ENCODE results near the gene ATP5IF1. TPM values are rescaled to one million over a fixed set of nuclear protein-coding genes. Genes with fewer than 3 reads are reported as not detected.

The ATP5IF1 gene
- total RNA-seq, 2 experiments from 2014 or later: 175 to 182 TPM

DNA sequence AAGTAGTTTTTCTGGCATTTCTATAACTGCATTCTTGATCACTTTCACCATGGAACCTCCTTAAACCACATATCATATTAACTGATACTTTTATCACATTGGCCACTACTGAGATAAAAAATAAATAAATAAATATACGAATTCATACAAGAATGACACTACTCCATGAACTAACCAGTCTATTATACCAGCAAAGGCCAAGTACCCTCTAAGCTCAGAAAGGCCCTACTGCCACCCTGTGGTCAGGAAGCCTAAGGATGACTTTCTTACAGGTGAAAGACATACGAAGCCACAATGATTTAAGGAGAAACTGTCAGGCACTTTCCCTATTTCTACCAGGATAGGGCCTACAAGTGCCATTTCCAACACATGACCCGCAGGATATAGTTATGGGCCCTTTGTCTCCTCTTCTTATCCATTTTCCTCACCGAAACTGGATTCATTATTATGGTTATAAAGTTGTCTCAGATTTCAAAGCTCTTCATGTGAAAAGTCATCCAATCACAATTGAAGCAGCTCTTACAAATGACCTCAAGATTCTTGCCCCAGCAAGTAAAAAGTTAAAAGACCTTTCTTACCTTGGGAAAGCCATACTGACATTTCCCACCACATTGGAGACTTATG lies 27.0 kb upstream of the ATP5IF1 start:
- H3K36me3 Mint-ChIP-seq: peaks cover 42% of the 10 kb centered on the region
- H3K4me3 Mint-ChIP-seq: no peak overlapping the region
- ATAC-seq: peak; percentile 93
- H3K27ac Mint-ChIP-seq: no peak overlapping the region
- DNase-seq: peak; percentile 84
- no peaks in the 10 kb centered on the region for H3K9me3 Mint-ChIP-seq (ENCODE audit: low read depth)
- peaks cover 8% of the 10 kb centered on the region for H3K4me1 Mint-ChIP-seq
- CTCF ChIA-PET: interaction anchor here (0.8 to 11.1 kb wide), 30 partner anchors 9 to 528 kb away, joined by 3 to 206 read pairs (median 4); partner anchors contain the start of genes ATP5IF1, EYA3, MED18 and XKR8
- H3K27me3 Mint-ChIP-seq: no peaks in the 10 kb centered on the region

GRCh38 chr1:28209700-28210099 lies 26.2 kb upstream of the ATP5IF1 start:
- Mint-ChIP-seq H3K4me1 (peaks cover 7% of the 10 kb centered on the region), H3K9me3 (ENCODE audit: low read depth) (no peaks in the 10 kb centered on the region), H3K27me3 (no peaks in the 10 kb centered on the region), H3K36me3 (peaks cover 35% of the 10 kb centered on the region), H3K27ac (no peak overlapping the region), H3K4me3 (no peak overlapping the region)
- DNase-seq: no peak
- CTCF ChIA-PET: interaction anchor here (0.7 to 11.1 kb wide), 23 partner anchors 11 to 527 kb away, joined by 3 to 206 read pairs (median 4); partner anchors contain the start of genes ATP5IF1, EYA3, MED18 and XKR8
- ATAC-seq: no peak

GRCh38 chr1:28213315-28213714 lies 22.6 kb upstream of the ATP5IF1 start:
- Mint-ChIP-seq H3K27me3 (no peaks in the 10 kb centered on the region), H3K4me3 (no peak overlapping the region), H3K36me3 (peaks cover 24% of the 10 kb centered on the region), H3K9me3 (ENCODE audit: low read depth) (no peaks in the 10 kb centered on the region), H3K4me1 (peaks cover 7% of the 10 kb centered on the region), H3K27ac (no peak overlapping the region)
- ATAC-seq (no peak), DNase-seq (no peak)
- CTCF ChIA-PET: interaction anchor here (0.6 to 11.1 kb wide), 3 partner anchors 14 to 121 kb away, joined by 3 to 206 read pairs (median 4); partner anchors contain the start of gene EYA3

GRCh38 chr1:28229089-28229488 lies 6.8 kb upstream of the ATP5IF1 start:
- no peak overlapping the region for H3K4me3 Mint-ChIP-seq
- CTCF ChIA-PET: no interaction called here

GRCh38 chr1:28229996-28230395 lies 5.9 kb upstream of the ATP5IF1 start:
- H3K27me3 Mint-ChIP-seq: no peaks in the 10 kb centered on the region
- no peaks in the 10 kb centered on the region for H3K9me3 Mint-ChIP-seq (ENCODE audit: low read depth)
- no peak overlapping the region for H3K4me3 Mint-ChIP-seq
- CTCF ChIA-PET: no interaction called here
- peaks cover 32% of the 10 kb centered on the region for H3K4me1 Mint-ChIP-seq
- ATAC-seq (no peak), DNase-seq (no peak)
- peaks cover 29% of the 10 kb centered on the region for H3K36me3 Mint-ChIP-seq
- H3K27ac Mint-ChIP-seq: no peak overlapping the region

More at GRCh38 chr1:28229089-28229488, 6.8 kb upstream of the ATP5IF1 start:
- DNase-seq (no peak), ATAC-seq (no peak)
- H3K4me1 Mint-ChIP-seq: peaks cover 29% of the 10 kb centered on the region
- H3K27me3 Mint-ChIP-seq: no peaks in the 10 kb centered on the region
- no peaks in the 10 kb centered on the region for H3K9me3 Mint-ChIP-seq (ENCODE audit: low read depth)
- no peak overlapping the region for H3K27ac Mint-ChIP-seq
- H3K36me3 Mint-ChIP-seq: peaks cover 33% of the 10 kb centered on the region

DNA sequence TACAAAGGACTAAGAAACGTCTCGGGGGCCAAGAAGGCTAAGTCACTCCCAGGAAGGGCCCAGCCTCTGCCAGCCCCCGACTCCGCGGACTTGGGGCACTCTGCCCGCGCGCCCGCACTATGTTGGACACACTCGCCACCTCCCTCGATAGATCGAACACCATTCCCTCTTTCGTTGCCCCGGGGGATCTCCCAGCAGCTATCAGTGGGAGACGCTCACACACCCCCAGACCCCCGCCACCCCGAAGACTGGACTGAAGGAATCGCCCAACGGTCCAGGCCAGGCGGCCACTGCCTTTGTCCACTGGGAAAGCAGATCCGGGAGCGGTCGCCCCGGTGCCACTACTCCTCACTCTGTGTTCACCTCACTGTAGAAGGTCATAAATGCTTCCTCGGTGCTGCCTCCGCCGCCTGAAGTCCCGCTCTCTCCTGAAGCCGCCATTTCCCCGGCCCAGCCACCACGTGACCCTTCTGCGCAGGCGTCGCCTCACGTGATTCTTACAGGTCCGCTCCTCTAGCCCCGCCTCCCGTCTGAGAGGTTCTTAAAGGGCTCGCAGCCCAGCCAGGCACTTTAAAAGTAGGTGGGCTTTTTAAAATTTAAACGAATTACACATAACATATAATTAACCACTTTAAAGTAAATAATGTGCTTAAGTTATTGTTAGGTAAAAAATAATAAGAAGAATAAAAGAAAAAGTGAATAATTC lies 3.2 kb upstream of the ATP5IF1 start, which contains the start of gene DNAJC8:
Gene DNAJC8 (minus strand): TSS at position 472 of the 706 bp plus-strand sequence. CDS start 31 bp downstream, at position 441.
- Mint-ChIP-seq H3K27ac (peak within 1 kb of the TSS; percentile 99), H3K4me1 (peaks cover 32% of the 10 kb centered on the region), H3K4me3 (peak within 1 kb of the TSS; percentile 100), H3K36me3 (peaks cover 16% of the 10 kb centered on the region), H3K27me3 (no peaks in the 10 kb centered on the region), H3K9me3 (ENCODE audit: low read depth) (no peaks in the 10 kb centered on the region)
- ATAC-seq (peak; percentile 71), DNase-seq (peak; percentile 97)
- CTCF ChIA-PET: interaction anchor here (0.8 kb wide), 1 partner anchor 16 kb away, joined by 3 read pairs; no protein-coding TSS in a partner anchor

GRCh38 chr1:28233264-28233606 lies 2.7 kb upstream of the ATP5IF1 start:
- ATAC-seq: no peak

DNA sequence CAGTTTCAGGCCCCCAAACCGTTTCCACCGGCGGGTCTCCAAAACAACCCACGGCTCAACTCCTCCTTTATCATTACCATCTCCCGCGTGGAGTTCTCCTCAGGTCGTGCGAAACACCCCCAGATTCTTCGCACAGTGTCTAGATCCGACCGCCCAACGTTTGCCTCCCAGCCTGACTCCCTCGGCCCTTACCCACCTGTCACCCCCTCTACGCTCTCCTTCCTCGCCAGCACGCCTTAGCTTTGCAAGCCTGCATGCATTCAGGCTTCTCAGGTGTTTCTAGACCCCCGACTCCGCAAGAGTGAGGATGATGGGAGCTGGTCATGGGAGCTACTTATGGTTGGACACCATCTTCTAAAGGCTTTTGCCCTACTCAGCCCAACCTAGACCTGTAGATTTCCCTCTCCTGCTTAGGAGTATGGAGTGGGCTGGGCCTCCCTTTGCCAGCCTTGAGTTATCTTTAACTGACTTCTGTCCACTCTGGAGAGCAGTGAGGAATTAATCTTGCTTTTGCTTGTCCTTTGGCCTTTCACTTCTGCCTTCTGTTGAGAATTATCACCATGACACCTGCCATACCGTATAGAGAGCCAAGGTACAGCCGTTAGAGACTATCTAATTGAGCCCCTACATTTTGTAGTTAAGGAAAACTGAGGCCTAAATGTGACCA lies 865 bp downstream of the ATP5IF1 start:
- no peak for ATAC-seq
- Mint-ChIP-seq H3K27ac (no peak overlapping the region), H3K9me3 (ENCODE audit: low read depth) (no peaks in the 10 kb centered on the region), H3K4me1 (peaks cover 23% of the 10 kb centered on the region), H3K4me3 (no peak overlapping the region), H3K27me3 (no peaks in the 10 kb centered on the region), H3K36me3 (peaks cover 7% of the 10 kb centered on the region)
- CTCF ChIA-PET: interaction anchor here (1.3 to 4.4 kb wide), 5 partner anchors 9 to 148 kb away, joined by 7 to 28 read pairs (median 8); partner anchors contain the start of gene EYA3
- DNase-seq: no peak

More at GRCh38 chr1:28233264-28233606, 2.7 kb upstream of the ATP5IF1 start:
- Mint-ChIP-seq H3K27ac (peak overlapping the region; percentile 28), H3K27me3 (no peaks in the 10 kb centered on the region), H3K4me1 (peaks cover 32% of the 10 kb centered on the region), H3K4me3 (peak overlapping the region; percentile 30), H3K36me3 (peaks cover 13% of the 10 kb centered on the region), H3K9me3 (ENCODE audit: low read depth) (no peaks in the 10 kb centered on the region)
- no peak for DNase-seq
- CTCF ChIA-PET: interaction anchor here (0.8 kb wide), 1 partner anchor 16 kb away, joined by 3 read pairs; no protein-coding TSS in a partner anchor

- H3K27ac Mint-ChIP-seq: no peak overlapping the region
- CTCF ChIA-PET: no interaction called here
- DNase-seq (no peak), ATAC-seq (no peak)
- H3K9me3 Mint-ChIP-seq (ENCODE audit: low read depth): no peaks in the 10 kb centered on the region
- peaks cover 4% of the 10 kb centered on the region for H3K36me3 Mint-ChIP-seq
- no peaks in the 10 kb centered on the region for H3K27me3 Mint-ChIP-seq
- H3K4me1 Mint-ChIP-seq: peaks cover 20% of the 10 kb centered on the region
- H3K4me3 Mint-ChIP-seq: no peak overlapping the region
These were observed 3.1 kb downstream of the ATP5IF1 start for GRCh38 chr1:28239004-28239403.

GRCh38 chr1:28240024-28240423 lies 4.1 kb downstream of the ATP5IF1 start:
- ATAC-seq (no peak), DNase-seq (no peak)
- no peaks in the 10 kb centered on the region for H3K9me3 Mint-ChIP-seq (ENCODE audit: low read depth)
- H3K4me3 Mint-ChIP-seq: no peak overlapping the region
- H3K27me3 Mint-ChIP-seq: no peaks in the 10 kb centered on the region
- H3K27ac Mint-ChIP-seq: no peak overlapping the region
- peaks cover 4% of the 10 kb centered on the region for H3K36me3 Mint-ChIP-seq
- CTCF ChIA-PET: interaction anchor here (0.6 kb wide), 1 partner anchor 328 kb away, joined by 3 read pairs; no protein-coding TSS in a partner anchor
- H3K4me1 Mint-ChIP-seq: peaks cover 27% of the 10 kb centered on the region

GRCh38 chr1:28241638-28242241 lies 5.8 kb downstream of the ATP5IF1 start:
- Mint-ChIP-seq H3K27ac (no peak overlapping the region), H3K36me3 (peaks cover 6% of the 10 kb centered on the region), H3K4me1 (peaks cover 35% of the 10 kb centered on the region), H3K9me3 (ENCODE audit: low read depth) (no peaks in the 10 kb centered on the region), H3K27me3 (no peaks in the 10 kb centered on the region), H3K4me3 (no peak overlapping the region)
- ATAC-seq (no peak), DNase-seq (no peak)
- CTCF ChIA-PET: interaction anchor here (1.3 kb wide), 1 partner anchor 361 kb away, joined by 3 read pairs; no protein-coding TSS in a partner anchor

DNA sequence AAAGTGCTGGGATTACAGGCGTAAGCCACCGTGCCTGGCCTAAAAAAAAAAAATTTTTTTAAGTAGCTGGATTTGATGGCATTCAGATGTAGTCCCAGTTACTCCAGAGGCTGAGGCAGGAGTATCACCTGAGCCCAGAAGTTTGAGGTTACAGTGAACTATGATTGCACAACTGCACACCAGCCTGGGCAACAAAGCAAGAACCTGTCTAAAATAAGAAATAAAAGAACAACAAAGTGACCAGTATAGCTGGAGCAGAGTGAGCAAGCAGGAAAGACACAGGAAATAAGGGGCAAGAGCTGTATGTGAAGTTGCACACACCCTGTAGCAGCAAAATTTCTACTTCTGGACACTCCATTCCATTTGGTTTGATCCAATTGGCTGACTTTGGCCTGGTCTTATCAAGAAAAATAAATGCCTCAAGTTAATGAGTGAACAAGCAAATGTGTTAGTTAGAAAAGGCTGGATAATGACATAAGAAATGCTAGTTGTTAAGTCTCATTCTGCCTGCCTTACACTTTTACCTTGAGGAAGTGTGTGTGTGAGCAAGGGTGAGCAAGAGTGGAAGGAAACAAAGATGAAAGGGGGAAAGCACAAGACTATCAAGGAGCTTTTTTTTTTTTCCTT lies 7.9 kb downstream of the ATP5IF1 start:
- DNase-seq: no peak
- H3K9me3 Mint-ChIP-seq (ENCODE audit: low read depth): no peaks in the 10 kb centered on the region
- H3K36me3 Mint-ChIP-seq: peaks cover 6% of the 10 kb centered on the region
- H3K4me1 Mint-ChIP-seq: peaks cover 51% of the 10 kb centered on the region
- CTCF ChIA-PET: interaction anchor here (0.8 to 1.4 kb wide), 3 partner anchors 8 to 386 kb away, joined by 3 to 4 read pairs (median 3); partner anchors contain the start of genes ATP5IF1 and MED18
- H3K27me3 Mint-ChIP-seq: no peaks in the 10 kb centered on the region
- peak overlapping the region; percentile 71 for H3K27ac Mint-ChIP-seq
- H3K4me3 Mint-ChIP-seq: peak overlapping the region; percentile 38
- no peak for ATAC-seq
